GM18951 (cell line): ENCODE measurements around the gene GCHFR.

ENCODE experiments used
- POLR2A ChIP-seq: IDR thresholded peaks from 4 replicates; pipeline ENCODE4 v1.6.1; 2011; ENCODE audit warnings: mild to moderate bottlenecking; ENCODE audit not compliant: insufficient read length, insufficient read depth; ENCODE audit errors: extremely low read depth
- in situ Hi-C: fragments of 300-500 bp; cut with MboI; formaldehyde crosslinking; loops from one replicate; pipeline ENCODE4 v1.12.0; 2022; ENCODE audit warnings: low sequenced_read_pairs, mixed read lengths, inconsistent platforms; ENCODE audit not compliant: unreplicated experiment

The GCHFR gene

DNA sequence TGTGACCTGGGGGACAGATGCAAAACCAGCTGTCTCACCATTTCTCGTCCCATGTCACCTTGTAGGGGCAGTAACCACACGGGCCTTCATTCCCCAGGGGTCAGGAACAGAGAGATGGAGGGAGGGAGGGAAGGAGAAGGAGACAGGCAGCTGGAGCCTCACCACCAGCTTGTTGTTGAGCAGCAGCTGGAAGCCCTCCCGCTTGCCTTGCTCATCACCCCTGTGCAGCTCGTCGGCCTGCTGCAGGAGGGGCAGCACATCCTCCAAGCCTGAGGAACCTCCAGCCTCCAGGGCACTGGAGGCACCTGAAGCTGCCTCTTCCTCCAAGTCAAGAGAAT is 19.1 kb upstream of the GCHFR start:
- in situ Hi-C loops = no loop called here
- TF ChIP-seq POLR2A = no peak

DNA sequence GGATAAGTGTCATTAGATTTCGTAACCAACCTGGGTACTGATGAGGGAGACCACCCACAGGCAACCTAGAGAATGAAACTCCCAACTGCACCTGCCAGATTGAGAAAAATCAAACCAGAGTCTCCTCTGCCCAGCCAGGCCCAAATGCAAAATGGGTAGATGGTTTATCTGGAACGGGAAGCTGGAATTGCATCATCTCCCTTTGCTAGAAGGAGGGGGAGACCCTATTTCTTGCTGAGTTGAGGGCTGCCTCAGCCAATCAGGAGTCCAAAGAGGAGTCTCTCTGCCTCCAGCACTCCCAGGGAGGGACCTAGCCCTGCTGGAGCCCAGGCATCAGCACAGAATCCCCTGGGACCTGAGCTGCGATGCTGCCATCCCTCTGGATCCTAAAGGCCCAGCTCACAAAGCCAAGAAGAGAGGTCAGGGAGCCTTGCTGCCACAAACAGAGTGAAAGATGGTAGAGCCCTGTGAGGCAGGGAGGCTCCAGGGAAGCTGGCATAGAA is 16.9 kb upstream of the GCHFR start:
- in situ Hi-C loops = no loop called here
- TF ChIP-seq POLR2A = no peak

DNA sequence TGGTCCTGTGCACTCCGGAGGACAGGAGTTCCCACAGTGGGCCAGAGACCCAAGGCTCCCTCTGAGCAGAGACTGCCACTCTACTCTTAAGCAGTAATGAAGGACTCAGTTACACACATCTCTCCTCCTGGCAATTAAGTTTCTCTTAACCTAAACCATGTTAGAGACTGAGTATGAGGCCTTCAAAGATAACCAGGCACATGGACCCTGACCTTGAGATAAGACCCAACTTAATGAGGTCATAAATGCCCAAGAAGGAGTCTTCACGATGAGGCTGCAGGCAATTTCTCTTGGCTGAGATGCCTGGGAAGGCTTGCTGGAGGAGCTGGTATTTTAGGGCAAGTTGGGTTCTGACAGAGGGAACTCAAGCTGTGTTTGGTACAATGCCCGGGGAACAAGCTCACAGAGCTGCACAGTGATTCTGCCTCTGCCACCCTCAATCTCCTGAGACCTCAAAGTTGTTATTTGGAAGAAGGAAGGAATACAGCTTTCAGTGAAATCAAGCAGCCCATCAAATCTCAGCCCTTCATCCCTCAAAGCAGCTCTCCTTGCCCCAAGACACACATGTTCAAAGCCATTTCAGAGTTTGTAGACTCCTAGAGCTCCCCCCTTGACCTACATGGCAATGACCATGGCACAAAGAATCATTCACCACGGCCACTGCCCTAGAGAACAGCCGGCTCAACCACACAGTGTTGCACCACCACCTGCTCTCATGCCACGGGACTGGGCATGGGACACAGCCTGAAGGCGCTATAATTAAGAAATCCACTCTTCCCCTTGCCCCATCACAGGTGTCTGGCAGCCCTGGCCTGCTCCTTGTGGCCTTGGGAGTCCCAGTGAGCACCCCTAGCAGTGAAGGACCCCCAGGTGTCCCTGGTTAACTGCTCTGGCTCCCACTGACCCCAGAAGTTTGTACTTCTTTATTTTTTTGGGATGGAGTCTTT is 15.9 kb upstream of the GCHFR start:
- in situ Hi-C loops = no loop called here
- no peak for TF ChIP-seq POLR2A

DNA sequence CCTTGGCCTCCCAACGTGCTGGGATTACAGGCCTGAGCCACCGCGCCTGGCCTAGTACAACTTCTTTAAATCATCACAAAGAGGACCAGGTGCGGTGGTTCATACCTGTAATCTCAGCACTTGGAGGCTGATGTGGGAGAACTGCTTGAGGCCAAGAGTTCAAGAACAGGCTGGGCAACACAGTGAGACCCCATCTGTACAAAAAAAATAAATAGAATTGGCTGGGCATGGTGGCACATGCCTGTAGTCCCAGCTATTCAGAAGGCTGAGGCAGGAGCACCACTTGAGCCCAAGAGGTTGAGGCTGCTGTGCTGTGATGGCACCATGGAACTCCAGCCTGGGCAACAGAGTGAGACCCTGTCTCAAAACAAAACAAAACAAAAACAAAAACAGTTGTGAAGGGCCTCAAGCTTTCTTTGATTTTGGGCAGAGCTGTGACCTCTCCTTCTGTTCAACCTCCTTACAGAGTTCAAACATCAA is 14.7 kb upstream of the GCHFR start:
- in situ Hi-C loops = no loop called here
- no peak for TF ChIP-seq POLR2A

DNA sequence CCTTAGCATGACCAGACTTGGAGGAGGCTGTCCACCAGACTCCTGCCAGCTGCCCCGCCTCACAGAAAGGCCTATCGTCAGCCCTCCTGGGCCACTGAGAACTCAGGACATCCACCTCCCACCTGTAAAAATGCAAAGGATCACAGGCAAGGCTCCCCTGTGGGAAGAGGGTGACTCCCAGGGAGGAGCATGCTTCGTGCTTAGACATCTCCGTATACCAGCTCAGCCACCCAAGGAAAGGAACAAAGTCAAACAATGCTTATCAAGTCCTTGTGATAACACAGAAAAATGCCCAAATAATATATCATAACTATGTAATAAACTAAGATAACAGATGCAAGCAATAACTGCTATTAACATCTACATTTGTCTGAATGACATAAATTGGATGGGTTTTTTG is 13.0 kb upstream of the GCHFR start:
- no peak for TF ChIP-seq POLR2A
- in situ Hi-C loops = no loop called here

DNA sequence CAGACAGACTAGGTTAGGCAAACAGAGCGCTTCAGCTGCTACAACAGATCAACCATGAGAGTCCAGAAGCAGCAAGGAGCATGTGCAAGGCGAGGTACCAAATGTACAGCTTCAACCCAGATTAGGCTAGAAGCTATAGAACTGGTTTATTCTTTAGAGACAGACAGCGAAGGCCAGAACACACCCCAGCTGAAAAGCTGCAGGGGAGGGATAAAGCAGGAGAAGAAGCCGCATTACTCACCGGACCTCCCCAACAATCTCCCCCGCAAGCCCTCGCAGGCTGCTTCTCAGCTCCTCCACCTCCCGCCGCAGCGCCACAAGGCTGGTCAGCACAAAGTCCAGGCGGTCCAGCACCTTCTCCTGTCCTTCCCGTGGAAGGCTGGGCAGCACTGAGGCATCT is 12.1 kb upstream of the GCHFR start:
- no peak for TF ChIP-seq POLR2A
- in situ Hi-C loops = no loop called here

DNA sequence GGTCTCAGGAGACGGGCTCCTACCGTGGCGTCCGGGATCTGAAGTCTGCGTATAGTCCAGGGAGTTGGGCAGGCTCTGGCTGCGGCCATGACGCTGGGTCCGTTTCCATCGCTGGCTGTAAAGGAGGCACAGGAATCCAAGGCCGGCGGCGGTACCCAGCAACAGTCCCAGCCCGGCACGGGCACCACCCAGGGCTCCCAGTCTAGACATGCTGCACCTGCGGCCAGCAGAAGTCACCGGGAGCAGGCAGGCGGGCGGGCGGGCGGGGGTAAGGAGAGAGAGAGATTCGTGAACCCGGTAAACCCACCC is 9.3 kb upstream of the GCHFR start:
- in situ Hi-C loops = no loop called here
- no peak for TF ChIP-seq POLR2A

DNA sequence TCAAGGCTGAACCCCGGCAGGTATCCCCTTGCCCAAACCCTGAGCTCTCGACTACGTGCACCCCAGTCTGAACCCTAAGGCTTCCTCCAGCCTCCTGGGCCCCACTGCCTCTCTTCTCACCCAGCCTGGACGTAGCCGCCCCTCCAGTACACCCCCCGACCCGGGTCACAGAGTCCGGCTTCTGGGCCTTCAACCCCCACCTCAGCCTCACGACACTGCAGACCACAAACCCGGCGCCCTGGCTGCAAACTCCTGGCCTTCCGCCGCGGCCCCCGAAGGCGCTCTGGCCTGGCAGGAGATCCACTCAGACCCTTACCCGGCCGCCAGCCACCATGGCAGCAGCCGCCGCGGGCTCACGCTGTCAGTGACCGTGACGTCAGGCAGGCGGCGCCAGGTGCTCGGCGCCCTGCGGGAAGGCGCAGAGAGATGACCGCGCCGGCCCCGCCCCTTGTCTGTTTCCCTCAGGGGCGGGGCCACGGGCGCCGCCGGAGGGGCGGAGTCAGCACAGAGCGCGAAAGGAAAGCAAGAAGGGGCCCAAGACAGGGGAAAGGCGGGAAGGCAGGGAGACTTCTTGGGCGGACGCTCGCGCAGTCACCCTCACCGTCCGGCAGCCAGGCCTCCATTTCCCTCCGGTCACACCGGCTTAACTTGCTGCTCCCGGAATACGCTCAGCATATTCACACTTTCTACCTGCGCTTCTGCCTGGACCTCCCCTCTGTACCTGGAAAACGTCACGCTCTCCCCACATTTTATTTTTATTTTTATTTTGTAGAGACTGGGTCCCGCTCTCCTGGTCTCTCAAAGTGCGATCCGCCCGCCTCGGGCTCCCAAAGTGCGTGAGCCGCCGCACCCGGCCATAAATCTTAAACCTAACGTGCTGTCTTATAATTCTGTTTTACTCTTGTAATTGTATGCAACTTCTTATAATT is 8.7 kb upstream of the GCHFR start, which contains the start of gene RMDN3:
Gene RMDN3, minus strand, starts transcription at position 372 of the 929 bp plus-strand sequence. CDS start 471 bp downstream, outside the sequence.
- TF ChIP-seq POLR2A = peak; percentile 90
- in situ Hi-C loops = no loop called here

DNA sequence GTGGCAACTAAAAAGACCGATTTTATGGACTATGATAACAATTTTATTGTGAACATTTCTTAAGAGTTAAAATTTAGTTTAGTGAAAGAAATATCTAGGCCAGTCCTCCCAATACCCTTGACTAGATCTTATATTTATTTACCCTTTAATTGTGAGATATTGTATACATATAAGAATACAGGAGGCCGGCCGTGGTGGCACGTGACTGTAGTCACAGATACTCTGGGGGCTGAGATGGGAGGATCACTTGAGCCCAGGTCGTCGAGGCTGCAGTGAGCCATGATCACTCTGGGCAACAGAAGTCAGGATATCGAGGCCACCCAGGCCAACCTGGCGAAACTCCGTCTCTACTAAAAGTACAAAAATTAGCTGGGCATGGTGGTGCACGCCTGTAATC is 8.1 kb upstream of the GCHFR start:
- in situ Hi-C loops = no loop called here
- TF ChIP-seq POLR2A = no peak

DNA sequence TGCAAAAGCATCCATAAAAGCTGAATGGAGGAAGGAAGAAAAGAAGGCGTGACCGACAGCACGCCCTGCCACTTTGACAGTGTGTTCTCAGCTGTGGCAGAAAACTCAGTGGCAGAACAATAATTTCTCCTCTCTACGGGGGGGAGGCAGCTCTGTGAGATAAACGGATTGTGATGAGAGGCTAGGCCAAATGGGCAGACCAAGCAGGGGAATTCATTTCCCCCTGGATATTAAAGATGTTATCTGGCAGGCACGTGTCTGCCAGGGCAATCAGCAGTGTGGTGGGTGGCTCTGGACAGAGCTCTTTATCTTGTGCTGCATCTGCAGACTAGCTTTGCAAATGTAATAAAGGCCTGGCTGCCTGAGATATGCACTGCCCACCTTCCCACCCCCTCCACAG is 6.9 kb upstream of the GCHFR start:
- no peak for TF ChIP-seq POLR2A
- in situ Hi-C loops = no loop called here

DNA sequence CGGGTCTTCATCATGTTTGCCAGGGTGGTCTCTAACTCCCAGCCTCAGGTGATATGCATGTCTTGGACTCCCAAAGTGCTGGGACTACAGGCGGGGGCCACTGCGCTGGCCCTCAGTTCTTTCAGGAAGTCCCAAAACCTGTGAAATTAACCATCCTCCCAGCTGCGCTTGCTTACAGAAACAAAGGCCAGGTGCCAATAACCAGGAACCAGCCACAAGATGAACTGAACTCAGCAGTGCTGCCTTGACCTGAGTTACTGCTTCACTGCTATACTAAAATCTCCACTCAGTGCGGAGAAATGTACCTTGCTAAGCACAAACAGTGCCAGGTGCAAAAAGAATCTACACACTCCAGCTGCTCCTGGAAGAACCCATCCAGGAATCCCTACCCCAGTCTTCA is 3.9 kb upstream of the GCHFR start:
- TF ChIP-seq POLR2A = no peak
- in situ Hi-C loops = no loop called here

DNA sequence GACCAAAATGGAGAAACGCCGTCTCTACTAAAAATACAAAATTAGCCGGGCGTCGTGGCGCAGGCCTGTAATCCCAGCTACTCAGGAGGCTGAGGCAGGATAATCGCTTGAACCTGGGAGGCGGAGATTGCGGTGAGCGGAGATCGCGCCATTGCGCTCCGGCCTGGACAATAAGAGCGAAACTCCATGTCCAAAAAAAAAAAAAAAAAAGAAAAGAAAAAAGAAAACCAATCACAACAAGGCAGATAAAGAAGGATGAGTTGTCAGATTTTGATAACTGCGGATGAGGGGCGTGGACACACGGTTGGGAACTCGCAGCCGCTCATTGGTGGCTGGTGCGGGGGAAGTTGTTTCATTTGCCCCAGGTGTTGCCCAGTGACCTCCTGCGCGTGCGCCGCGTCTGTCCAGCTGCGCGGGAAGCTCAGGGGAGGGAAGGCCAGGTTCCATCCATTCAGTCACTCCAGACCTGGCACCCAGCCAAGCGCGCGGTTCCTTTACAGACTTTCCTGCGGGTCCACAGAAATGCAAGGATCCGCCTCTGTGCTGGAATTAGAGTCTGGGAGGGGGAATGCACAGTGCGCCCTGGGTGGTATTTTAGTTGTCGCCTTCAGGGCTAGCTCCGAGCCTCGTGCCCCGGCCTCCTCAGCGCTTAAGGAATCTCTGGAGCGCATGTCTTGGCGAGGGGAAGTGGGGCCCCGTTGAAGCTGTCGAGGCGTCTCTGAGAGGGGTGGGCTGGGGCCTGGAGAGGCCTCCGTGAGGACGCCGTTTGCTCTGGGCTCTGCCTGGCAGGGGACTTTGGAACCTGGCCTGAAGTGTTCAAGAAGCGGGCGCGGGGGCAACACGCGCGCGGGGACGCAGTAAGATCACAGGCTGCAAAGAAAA is 708 bp upstream of the GCHFR start:
- no peak for TF ChIP-seq POLR2A
- in situ Hi-C loops = no loop called here
